GM21529 (cell line): Measurements from ENCODE around the gene DPH1.
"Not testable (repeated sequence)": the region's sequence is repeated elsewhere in the genome, so short reads cannot be mapped to it uniquely, and the experiment has no call there.

Experiments used
- ATAC-seq: cut with Tn5 transposase; IDR thresholded peaks from one replicate; pipeline ENCODE4 v1.9.1; 2021; ENCODE audit not compliant: unreplicated experiment

DPH1 gene

DNA sequence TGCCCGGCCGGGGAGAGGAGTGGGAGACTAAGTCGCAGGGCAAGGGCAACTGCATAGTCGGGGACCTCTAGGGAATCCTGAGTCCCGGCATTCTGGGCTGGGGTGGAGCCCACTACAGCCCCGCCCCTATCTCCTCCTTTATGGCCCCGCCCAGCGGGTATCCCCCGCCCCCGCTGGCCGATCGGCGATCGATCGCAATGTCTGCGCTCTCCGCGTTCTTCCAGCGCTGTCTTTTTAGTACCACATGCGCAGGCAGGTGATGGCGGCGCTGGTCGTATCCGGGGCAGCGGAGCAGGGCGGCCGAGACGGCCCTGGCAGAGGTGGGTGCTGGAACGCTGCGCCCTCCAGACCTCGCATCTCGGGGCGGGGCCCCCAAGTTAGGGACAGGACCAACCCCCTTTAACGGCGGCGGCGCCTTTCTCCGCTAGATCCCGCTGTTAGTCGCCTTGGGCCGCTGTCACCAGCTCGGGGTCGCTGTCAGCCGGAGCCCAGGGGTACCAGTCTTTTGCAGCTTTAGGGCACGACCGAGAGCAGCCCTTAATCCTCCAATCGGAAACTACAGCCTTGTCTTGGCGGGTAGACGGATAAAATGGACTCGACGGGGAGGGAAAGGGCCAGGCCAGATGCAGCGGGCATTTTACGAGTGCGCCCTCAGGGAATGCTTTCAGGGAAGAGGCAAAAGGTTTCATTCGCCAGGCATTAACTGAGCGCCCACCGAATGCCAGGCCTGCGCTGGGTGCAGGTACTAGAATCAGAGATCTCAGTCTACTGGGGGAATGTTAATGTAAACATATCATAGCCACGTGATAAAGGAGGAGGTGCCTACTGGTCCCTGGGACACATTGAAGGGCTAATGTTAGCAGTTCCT is at the start of gene DPH1:
DPH1 (plus strand) TSS at position 243 of the 868 bp plus-strand sequence; CDS start at position 260, 17 bp downstream.
- ATAC-seq = peak; percentile 82

DNA sequence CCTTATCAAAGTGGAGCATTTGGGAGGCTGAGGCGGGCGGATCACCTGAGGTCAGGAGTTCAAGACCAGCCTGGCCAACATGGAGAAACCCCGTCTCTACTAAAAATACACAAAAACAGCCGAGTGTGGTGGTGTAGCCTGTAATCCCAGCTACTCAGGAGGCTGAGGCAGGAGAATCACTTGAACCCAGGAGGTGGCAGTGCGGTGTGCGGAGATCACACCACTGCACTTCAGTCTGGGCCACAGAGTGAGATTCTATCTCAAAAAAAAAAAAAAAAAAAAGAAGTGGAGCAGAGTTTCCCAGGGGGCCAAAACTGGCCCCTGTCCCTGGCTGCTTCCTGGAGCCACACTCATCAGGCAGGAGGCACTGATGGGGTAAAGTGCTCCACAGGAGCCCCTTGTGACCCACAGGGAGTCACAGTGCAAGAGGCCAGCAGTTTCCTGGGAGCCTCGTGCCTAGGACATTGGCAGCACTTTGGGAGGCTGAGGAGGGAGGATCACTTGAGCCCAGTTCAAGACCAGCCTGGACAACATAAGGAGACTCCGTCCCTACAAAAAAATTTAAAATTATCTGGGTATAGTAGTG is 49.2 kb upstream of the DPH1 start:
- ATAC-seq = no peak

DNA sequence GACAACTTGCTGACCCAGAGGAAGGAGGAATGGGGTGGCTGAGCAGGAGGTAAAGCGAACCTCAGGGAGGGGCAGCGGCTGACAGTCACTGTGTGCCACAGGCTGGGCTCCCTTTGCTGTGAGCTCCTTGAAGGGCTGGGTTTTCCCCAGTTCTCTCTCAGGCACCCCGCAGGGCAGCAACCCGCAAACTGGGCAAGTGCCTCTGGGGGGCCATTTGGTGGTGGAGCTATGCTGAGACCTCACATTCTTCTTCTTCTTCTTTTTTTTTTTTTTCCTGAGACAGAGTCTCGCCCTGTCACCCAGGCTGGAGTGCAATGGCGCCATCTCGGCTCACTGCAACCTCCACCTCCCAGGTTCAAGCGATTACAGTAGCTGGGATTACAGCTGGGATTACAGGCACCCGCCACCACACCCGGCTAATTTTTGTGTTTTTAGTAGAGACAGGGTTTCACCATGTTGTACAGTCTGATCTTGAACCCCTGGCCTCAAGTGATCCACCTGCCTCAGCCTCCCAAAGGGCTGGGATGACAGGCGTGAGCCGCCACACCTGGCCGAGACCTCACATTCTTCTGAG is 47.1 kb upstream of the DPH1 start:
- ATAC-seq = not testable (repeated sequence)

DNA sequence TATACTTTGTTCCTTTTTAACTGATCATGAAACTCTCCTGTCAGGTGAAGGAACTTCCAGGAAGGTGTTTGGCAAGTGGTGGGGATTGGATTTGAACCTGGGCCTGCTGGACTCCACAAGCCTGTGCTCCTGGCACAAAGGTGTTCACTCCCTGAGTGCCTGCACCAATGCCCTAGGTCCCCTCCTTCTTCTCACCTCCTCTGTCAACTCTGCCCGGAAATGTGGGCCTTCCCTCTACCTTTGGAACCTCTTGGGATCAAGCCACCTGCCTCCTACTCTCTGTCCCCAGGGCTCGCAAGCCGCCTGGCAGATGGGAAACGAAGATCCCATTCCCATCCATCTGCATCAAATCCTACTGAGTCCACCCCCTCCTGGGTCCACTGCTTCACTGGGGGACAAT is 44.9 kb upstream of the DPH1 start:
- no peak for ATAC-seq

DNA sequence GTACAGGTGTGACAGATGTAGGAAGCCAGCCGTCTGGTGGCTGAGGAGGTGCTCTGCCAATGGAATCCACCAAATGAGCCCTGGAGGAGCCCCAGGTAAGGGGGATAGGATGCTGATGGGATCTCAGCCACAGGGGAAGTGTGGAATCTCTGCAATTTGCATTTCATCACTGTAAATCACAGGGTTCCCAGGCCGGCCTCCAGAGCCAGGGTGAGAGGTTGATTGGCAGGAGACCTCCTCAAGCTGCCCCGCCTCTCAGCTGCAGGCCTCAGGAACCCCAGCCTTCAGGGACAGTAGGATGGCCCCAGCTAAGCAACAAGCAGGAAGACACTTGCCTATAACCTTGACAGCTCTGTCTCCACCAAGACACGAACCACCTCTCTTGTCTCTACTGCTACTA is 44.3 kb upstream of the DPH1 start:
- no peak for ATAC-seq

DNA sequence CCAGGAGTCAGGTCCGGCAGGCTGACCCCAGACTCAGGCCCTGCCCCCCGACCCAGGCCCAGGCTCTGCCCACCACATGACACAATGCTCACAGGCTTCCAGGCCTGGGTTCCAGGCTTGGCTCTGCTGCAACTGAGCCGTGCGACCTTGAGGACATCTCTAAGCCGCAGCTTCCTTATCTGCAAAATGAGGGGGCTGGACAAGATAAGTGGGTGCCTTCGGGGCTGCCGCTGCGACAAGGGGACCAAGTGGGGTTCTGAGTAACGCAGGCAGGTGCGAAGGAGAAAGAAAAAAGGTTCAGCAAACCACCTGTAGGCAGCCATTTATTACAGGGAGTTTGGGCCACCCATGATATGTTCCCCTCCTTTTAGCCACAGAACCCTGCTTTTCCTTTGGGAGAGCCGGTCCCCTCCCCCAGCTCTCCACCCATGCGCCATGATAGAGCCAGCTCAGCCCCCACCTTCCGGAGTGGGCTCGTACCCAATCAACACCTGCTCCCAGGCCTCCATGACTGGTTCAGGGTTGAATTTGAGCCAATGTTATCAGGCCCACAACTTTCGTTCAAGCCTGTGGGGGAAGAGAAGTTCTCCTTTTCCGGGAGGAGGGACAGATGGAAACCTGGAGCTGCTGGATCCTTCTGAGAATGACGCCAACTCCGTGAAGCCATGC is 43.0 kb upstream of the DPH1 start:
- ATAC-seq = no peak

DNA sequence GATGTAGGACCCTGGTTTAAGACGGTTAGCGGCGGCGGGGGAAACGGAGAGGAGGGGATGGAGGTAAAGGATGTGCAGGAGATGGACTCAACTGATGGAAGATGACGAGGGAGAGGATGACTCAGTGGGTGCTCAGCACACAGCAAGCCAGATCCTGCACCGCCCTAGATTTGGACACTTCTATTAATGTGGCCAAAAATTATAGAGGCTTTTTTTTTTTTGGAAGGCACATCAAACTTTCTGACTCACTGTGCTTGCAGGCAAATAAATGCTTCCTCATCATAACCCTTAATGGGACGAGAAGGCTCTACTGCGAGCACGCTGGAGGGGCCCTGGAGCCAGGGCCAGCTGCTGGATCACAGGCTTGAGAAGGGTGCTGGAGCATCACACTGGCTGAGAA is 40.8 kb upstream of the DPH1 start:
- ATAC-seq = no peak

DNA sequence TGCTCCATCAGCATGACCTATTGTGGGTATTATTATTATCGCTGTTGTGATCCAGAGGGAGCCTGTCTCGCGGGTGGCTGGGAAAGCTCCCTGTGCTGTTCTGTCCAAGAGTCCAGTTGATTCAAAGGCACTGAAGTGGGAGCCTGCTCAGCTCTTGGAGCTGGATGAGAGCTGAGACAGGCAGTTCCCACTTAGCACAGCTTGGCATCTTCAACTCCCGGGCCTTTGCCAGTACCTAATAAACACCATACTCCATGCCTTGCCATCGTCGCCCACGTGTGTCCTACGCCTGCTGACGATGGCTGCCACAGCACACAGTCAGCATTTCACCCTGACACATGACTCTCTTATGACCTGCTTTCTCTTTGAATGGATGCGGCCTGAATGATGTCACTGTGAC is 37.4 kb upstream of the DPH1 start:
- ATAC-seq = no peak

DNA sequence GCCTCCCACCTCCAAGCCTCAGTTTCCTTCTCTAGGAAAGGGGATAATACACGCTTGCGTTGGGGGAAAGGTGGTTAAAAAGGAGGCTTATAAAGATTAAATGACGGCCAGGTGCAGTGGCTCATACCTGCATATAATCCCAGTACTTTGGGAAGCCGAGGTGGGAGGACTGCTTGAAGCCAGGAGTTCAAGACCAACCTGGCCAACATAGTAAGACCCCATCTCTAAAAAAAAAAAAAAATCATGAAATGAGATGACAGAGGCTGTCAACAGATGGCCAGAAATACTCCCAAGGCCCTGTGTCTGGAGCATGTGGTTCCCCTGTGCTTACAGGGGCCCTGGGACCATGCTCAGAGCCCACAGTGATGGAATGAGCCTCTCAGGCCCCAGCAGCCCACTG is 35.2 kb upstream of the DPH1 start:
- no peak for ATAC-seq

DNA sequence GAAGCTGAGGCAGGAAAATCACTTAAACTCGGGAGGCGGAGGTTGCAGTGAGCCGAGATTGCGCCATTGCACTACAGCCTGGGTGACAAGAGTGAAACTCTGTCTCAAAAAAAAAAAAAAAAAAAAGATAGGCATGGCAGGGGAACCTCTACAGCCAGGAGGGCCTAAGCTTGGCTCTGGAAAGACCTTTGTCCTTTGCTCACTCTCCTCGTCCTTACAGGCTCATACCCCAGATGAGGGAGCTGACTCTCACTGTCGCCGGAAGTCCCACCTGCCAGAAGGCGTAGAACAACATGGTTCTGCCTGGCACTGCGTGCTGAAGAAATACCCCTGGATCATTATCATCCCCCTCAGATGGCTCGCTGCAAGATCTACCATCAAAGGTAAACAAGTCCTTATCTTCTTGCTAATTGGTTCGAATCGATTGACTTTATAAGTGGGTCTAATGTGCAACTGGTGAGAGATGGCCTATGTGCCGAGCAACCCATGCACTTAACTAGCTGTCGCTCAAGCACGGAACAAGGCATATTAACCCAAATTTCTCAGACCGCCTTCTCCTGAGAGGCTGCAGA is 34.5 kb upstream of the DPH1 start:
- no peak for ATAC-seq

DNA sequence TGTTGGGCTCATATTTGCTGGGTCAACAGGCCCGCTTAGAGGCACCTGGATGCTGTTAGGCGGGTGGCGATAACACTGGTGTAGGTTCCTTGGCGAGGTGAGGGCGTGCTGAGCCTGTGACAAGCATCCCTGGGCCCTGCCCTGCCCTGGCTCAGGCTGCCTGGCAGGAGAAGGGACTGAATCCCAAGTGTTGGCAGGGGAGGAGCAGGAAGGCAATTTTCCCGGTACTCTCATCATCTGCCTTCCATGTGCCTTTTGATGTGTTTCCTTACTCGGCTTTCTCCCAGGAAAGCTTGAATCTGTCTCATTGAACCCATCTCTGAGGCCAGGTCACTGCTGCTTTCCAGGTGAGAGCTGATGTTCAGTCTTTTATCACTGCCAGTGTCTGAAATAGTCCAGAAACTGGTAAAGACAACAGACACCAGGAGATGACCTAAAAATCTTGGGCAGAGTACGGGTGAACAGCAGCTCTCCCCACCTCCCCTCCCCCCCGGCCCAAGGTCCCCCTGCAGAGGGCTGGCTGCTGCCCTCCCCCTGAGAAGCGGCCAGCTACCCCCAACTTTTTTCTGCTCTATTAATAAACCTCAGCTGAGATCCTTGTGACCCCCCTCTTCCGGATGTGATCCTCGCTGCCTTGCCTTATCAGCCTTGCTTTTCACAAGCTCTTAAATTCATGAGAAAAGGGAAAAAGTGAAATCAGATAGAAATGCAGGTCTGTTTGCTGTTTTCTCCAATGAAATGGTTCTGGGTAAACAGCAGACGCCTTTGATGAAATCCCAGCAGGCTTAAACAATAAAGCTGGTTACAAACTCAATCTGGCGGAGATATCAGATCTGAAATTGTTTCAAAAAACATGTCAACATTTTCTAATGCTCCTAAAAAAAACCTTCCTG is 33.8 kb upstream of the DPH1 start:
- no peak for ATAC-seq

DNA sequence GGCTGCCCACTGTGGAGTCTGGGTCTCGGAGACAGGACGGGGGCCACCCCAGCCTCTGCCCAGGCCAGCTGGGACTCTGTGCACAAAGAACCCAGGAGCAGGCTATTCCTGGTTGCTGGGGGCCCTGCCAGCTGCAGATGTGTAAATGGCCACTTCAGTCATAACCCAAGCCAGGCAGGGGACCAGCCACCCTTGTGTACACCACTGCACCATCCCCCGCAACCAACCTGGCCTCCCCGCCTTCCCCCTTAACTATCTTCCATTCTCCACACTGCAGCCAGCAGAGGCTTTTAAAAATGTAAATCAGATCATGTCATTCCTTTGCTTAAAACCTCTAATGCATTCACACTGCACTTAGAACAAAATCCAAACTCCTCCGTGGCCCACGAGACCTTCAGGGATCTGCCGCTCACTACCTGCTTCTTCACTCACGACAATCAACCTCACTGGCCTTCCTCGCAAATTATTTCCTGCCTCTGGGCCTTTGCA is 33.1 kb upstream of the DPH1 start:
- ATAC-seq = no peak

DNA sequence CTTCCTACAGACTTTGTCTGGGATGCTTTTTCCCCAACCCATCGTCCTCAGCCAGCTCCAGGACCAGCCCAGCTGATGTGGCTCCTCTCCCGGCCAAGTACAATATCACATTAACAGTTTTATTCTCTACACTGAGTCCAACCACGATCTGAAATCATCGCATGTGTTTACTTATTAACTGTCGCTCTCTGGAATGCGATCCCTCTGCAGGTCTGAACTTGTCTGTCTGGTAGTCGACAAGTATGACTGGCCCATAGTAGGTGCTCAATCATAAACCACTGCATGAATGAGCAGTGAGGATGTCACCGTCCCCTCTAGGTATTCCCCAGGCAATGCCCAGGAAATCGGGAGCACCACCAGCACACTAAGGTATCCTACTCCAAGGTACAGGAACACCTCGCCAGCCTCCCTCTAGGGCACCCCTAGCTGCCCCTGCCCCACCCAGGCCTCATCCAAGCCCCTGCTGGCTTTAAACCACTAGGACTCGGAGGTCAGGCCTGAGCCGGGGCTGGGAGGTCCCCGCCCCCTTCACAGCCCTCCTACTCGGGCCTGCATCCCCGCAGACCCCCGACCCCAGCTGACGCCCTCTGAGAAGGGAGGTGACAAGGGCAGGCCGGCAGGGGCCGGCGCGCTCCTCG is 32.5 kb upstream of the DPH1 start:
- no peak for ATAC-seq

DNA sequence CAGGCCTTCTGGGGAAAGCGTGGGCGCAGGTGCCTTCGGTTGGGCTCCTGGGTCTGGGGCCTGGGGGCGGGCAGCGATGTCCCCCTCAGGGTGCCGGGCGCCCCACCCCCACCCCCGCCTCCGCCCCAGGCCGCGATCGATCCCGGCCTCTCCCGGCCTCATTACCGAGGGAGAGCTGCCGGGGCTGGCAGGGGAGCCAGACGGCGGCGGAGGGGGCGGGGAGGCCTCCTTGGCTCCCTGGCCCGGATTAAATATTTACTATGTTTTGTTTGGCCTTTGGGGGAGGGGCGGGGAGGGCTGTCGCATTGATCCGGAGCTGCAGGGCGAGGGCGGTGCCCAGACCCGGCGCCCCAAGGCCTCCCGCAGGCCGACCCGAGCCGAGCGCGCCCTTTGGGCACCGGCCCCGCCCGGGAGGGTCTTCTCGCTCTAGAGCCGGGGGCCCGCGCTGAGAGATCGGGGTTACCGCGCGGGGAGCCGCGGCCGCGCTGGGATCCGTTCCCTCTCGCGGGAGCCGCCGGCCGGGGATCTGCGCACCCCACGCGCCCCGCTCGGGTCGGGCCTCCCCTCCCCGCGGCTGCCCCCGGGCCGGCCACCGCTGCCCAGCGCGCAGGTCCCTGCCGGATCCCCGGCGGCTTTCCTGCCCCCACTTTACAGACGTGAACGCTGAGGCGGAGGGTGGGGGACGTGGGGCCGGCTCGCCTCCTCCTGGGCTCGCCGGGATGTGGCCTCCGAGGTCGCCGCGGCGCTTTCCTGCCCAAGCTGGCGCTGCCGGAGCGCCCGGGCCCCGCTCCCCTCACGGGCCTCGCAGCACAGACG is 31.8 kb upstream of the DPH1 start:
- no peak for ATAC-seq

DNA sequence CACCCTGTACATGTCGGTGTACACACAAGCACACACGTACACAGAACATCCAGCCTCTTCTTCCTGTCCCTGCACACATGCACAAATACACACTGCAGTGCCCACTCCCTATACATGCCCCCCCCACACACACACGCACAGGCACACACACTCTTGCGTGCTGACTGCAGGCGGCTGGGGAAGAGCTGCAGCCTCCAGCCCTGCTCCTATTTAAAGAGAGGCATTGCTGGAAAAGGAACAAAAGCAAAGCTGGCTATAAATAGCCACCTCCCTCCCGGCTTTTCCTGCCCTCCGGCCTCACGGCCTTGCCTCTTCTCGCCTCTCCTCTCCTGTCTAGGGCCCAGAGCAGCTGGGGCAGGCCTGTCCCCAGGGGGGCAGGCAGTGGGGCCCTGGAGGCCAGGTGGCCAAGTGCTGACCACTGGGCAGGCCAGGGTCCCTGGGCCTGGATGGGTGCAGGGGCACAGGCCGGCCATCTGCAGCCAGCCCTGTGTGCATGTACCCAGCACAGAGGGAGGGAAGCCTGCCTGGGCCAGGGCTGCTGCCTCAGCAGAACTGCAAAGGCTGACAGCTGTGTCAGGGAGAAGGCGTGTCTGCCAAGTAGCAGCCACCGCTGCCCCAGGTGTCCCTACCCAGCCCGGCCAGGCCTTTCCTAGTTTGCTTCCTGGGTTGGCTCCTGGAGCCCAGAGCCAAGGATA is 30.2 kb upstream of the DPH1 start:
- no peak for ATAC-seq

DNA sequence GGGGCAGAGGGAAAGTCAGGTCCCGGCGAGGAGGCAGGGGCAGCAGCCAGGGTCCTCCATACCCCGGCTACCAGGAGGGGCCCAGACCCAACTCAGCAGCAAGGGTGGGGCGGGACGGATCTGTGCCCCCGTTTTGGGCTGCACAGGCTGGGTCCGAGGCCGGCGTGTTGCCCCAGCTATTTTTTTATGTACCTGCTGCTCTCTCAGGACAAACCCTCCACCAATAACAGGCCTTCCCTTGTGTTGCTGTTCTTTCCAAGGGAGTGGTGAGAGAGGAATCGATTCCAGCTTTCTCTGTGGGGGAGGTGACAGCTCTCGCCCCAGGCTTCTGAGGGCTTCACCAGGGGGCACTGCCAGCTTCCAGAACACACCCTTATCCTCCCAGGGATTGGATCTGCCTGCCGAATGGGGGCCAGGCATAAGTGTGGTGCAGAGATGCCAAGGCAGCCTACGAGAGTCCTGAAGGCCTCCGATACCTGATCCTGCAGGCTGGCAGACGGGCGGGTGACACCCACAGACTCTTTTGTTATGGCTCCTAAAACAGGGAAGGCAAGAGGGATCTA is 27.1 kb upstream of the DPH1 start:
- ATAC-seq = no peak

DNA sequence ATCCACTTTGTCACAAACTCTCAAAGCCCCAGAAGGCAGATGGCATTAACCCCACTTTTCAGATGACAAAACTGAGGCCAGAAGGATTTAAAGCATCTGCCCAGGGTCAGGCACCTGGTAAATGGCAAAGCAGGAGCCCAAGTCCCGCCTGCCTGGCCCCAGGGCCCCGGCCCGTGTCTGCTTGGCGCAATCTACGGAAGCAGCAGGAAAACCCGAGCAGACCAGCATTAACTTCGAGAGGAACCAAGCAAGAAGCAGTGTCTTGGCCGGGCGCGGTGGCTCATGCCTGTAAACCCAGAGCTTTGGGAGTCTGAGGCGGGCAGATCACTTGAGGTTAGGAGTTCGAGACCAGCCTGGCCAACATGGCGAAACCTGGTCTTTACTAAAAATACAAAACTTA is 26.4 kb upstream of the DPH1 start:
- ATAC-seq = no peak

DNA sequence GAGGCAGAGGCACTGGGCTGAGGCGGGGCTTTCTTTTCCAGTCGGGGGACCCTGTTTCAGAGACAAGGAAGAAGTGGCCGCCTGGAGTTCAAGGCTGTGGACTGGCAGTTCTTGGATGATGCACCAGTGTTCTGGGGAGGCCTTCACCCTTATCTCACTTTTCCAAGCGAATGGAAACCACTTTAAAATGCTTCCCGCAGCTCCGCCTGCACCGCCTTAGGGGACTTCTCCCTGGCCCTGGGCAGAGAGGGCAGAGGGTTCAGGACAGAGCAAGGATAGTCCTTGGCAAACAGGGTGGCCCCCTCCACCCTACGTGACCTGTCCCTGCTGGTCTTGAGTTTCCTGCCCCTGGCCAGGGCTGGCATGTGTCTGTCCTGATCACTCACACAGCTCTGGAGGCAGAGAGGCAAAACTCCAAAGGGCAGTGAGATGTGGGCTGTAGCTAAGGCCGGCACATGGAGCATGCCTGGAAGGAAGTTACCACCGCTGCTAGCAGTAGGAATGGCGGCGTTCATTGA is 25.5 kb upstream of the DPH1 start:
- no peak for ATAC-seq
